KMS-11 (cell line): ENCODE data around the gene TECR.
"Not testable (repeated sequence)": the region's sequence is repeated elsewhere in the genome, so short reads cannot be mapped to it uniquely, and the experiment has no call there.

Experiments used
- H2AFZ ChIP-seq: fragments of 200-600 bp; sonication (generic); 2 replicates; pipeline ENCODE4 v1.6.1; 2016; ENCODE audit warnings: antibody characterized with exemption, mixed run types, low read depth
- H3K27ac ChIP-seq: fragments of 200-600 bp; sonication (generic); 2 replicates; pipeline ENCODE4 v1.6.1; 2016; ENCODE audit warnings: mild to moderate bottlenecking, mixed run types
- H3K27me3 ChIP-seq: fragments of 200-600 bp; sonication (generic); 2 replicates; pipeline ENCODE4 v1.6.1; 2017; ENCODE audit warnings: mild to moderate bottlenecking, low read depth, mixed run types, moderate library complexity; ENCODE audit not compliant: insufficient read depth
- H3K36me3 ChIP-seq: fragments of 200-600 bp; sonication (generic); 2 replicates; pipeline ENCODE4 v1.6.1; 2017; ENCODE audit warnings: mild to moderate bottlenecking, mixed run types; ENCODE audit not compliant: insufficient read depth
- H3K4me1 ChIP-seq: fragments of 200-600 bp; sonication (generic); 2 replicates; pipeline ENCODE4 v1.6.1; 2016; ENCODE audit warnings: mild to moderate bottlenecking, low read depth, mixed run types; ENCODE audit not compliant: poor library complexity, severe bottlenecking
- H3K4me2 ChIP-seq: fragments of 200-600 bp; sonication (generic); 2 replicates; pipeline ENCODE4 v1.7.0; 2016; ENCODE audit warnings: mild to moderate bottlenecking, mixed run types
- H3K4me3 ChIP-seq: fragments of 200-600 bp; sonication (generic); IDR thresholded peaks from 2 replicates; pipeline ENCODE4 v1.6.1; 2017; ENCODE audit warnings: low read depth, low read length, mixed read lengths; ENCODE audit not compliant: insufficient read depth
- H3K79me2 ChIP-seq: fragments of 200-600 bp; sonication (generic); 2 replicates; pipeline ENCODE4 v1.6.1; 2016; ENCODE audit warnings: low read depth, mixed run types; ENCODE audit not compliant: insufficient read depth
- H3K9ac ChIP-seq: fragments of 200-600 bp; sonication (generic); 2 replicates; pipeline ENCODE4 v1.6.1; 2016; ENCODE audit warnings: mild to moderate bottlenecking, mixed run types
- H4K20me1 ChIP-seq: fragments of 200-600 bp; sonication (generic); 2 replicates; pipeline ENCODE4 v1.6.1; 2016; ENCODE audit warnings: mild to moderate bottlenecking, mixed run types; ENCODE audit not compliant: insufficient read depth
- TF ChIP-seq, protein P1 (sequence below): fragments of 200-600 bp; sonication (generic); conservative IDR thresholded peaks from 2 replicates; pipeline ENCODE4 v1.6.1; 2017; ENCODE audit warnings: low read depth, mild to moderate bottlenecking, antibody characterized with exemption, low read length, moderate library complexity, mixed read lengths

Gene TECR

DNA sequence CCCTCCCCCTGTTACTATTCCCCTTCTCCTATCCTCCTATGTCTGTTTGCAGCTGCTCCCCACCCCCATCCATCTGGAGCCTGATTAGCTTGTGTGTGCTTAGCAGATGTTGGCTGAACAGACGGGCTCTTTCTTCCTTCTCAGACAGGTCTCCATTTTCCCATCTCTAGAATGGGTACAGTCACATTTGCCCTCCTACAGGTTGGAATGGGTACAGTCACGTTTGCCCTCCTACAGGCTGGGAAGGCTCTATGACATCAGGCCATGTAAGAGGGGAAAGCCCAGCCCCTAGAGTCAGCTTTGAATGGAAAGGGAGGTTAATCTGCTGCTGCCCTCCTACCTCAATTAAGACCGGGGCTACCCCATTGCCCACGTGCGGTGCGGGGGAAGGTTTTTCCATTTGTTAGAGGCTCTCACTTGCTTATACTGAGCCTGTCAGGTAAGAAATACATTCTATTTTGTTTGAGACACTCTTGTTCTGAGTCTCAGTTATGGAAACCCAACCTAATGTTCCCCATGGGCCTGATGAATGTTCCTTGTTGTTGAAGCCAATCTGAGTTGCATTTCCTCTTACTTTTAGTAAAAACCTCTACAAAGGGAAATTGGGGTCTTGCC lies 51.3 kb downstream of the TECR start:
- no peaks in the 10 kb centered on the region for H3K79me2 ChIP-seq
- H3K27me3 ChIP-seq, result no peaks in the 10 kb centered on the region
- no peaks in the 10 kb centered on the region for H4K20me1 ChIP-seq
- TF ChIP-seq, protein P1, sequence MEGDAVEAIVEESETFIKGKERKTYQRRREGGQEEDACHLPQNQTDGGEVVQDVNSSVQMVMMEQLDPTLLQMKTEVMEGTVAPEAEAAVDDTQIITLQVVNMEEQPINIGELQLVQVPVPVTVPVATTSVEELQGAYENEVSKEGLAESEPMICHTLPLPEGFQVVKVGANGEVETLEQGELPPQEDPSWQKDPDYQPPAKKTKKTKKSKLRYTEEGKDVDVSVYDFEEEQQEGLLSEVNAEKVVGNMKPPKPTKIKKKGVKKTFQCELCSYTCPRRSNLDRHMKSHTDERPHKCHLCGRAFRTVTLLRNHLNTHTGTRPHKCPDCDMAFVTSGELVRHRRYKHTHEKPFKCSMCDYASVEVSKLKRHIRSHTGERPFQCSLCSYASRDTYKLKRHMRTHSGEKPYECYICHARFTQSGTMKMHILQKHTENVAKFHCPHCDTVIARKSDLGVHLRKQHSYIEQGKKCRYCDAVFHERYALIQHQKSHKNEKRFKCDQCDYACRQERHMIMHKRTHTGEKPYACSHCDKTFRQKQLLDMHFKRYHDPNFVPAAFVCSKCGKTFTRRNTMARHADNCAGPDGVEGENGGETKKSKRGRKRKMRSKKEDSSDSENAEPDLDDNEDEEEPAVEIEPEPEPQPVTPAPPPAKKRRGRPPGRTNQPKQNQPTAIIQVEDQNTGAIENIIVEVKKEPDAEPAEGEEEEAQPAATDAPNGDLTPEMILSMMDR, result no peak
- H2AFZ ChIP-seq, result no peak overlapping the region
- no peak overlapping the region for H3K4me3 ChIP-seq
- H3K36me3 ChIP-seq, result no peaks in the 10 kb centered on the region
- H3K27ac ChIP-seq, result no peak overlapping the region
- H3K9ac ChIP-seq, result no peak overlapping the region
- no peaks in the 10 kb centered on the region for H3K4me1 ChIP-seq
- no peak overlapping the region for H3K4me2 ChIP-seq

DNA sequence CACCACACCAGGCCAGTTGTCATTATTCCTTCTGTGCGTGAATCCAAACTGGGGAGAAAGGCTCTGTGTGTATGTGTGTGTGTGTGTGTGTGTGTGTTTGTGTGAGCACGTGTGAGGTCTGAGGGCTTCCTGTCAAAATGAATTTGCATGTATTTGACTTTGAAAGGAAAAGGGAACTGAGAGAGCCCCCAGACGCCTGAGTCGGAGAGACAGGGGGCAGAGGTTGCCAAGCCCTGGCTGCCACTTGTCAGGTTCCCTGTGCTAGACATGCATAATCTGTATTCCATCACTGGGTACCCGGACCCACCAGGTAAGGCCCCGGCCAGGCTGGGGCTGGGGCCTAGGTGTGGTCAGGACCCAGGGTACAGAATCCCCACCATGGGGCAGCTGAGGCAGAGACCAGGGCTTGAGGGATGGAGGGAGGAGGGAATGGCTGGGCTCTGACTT lies 53.5 kb downstream of the TECR start, which contains the start of gene CLEC17A:
Gene CLEC17A, plus strand, starts transcription at position 191 of the 447 bp plus-strand sequence. Its CDS starts 77 bp downstream, at position 268.
- H3K79me2 ChIP-seq, result no peaks in the 10 kb centered on the region
- H3K36me3 ChIP-seq, result no peaks in the 10 kb centered on the region
- H3K27ac ChIP-seq, result no peak within 1 kb of the TSS

DNA sequence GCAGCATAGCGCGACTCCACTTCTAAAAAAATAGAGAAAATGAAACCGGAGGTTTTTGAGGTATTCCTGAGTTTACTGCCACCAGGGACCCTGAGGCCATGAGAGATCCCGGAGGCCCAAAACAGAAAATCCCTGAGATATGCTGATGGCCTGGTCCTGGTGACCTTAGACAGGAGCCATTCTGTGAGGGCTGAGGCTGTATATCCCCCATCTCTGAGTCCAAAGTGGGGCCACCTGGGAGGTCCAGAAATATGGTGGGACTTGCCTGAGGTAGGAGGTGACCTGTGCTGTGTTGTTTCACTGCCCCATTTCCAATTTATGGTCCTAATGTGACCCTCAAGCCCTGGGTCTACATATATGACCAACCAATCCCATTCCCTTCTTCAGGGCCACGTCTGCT lies 55.0 kb downstream of the TECR start:
- H3K27me3 ChIP-seq, H3K9ac ChIP-seq, H4K20me1 ChIP-seq, H3K79me2 ChIP-seq, H2AFZ ChIP-seq, H3K4me1 ChIP-seq, H3K4me2 ChIP-seq, H3K36me3 ChIP-seq, H3K4me3 ChIP-seq, H3K27ac ChIP-seq: not testable (repeated sequence)

More for the DNA sequence above, 53.5 kb downstream of the TECR start, which contains the start of gene CLEC17A:
- H3K4me2 ChIP-seq, result no peak within 1 kb of the TSS
- H3K4me3 ChIP-seq, result no peak within 1 kb of the TSS
- no peak within 1 kb of the TSS for H2AFZ ChIP-seq
- H4K20me1 ChIP-seq, result no peaks in the 10 kb centered on the region
- TF ChIP-seq, protein P1, result no peak
- H3K27me3 ChIP-seq, result peaks cover 2% of the 10 kb centered on the region; the same call in 1 of the 2 replicates
- H3K4me1 ChIP-seq, result no peaks in the 10 kb centered on the region
- no peak within 1 kb of the TSS for H3K9ac ChIP-seq

DNA sequence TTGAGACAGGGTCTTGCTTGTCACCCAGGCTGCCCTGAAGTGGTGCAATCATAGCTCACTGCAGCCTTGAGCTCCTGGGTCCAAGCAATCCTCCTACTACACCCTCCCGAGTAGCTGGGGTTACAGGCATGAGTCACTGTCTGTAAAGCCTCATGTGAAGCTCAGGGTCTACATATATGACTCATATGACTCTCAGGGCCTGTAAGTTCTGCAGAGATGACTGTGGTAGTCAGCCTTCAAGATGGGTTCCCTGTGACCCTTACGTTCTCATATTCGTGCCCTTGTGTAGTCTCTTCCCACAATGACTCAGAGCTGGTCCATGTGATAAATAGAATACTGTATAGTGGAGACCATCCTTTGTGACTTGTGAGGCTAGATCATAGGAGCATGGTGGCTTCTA lies 55.8 kb downstream of the TECR start:
- not testable (repeated sequence) for H3K4me2 ChIP-seq, H3K79me2 ChIP-seq, H3K27ac ChIP-seq, H3K27me3 ChIP-seq, H4K20me1 ChIP-seq, H3K4me3 ChIP-seq, H3K4me1 ChIP-seq, H3K9ac ChIP-seq, H3K36me3 ChIP-seq, H2AFZ ChIP-seq

DNA sequence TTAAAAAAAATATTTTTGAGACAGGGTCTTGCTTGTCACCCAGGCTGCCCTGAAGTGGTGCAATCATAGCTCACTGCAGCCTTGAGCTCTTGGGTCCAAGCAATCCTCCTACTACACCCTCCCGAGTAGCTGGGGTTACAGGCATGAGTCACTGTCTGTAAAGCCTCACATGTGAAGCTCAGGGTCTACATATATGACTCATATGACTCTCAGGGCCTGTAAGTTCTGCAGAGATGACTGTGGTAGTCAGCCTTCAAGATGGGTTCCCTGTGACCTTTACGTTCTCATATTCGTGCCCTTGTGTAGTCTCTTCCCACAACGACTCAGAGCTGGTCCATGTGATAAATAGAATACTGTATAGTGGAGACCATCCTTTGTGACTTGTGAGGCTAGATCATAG lies 60.0 kb downstream of the TECR start:
- not testable (repeated sequence) for H3K4me3 ChIP-seq, H3K36me3 ChIP-seq, H3K27me3 ChIP-seq, H2AFZ ChIP-seq, H3K4me2 ChIP-seq, H3K27ac ChIP-seq, H4K20me1 ChIP-seq, H3K4me1 ChIP-seq, H3K9ac ChIP-seq, H3K79me2 ChIP-seq

DNA sequence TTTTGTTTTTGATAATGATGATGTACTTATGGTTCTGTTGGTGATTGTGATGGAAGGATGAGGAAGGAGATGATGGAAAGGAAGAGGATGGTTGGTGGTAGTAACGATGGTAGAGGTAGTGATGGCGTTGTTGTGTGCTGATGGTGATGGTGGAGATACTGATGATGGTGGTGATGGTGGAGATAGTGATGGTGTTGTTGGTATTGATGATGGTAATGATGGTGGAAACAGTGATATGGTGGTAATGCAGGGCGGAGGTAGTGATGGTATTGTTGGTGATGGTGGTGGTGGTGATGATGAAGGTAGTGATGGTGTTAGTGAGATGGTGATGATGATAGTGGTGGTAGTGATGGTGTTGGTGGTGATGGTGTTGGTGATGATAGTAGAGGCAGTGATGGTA lies 66.2 kb downstream of the TECR start:
- H3K9ac ChIP-seq, result no peak overlapping the region
- no peaks in the 10 kb centered on the region for H3K4me1 ChIP-seq
- H3K27me3 ChIP-seq, result peaks cover 6% of the 10 kb centered on the region; the same call in 1 of the 2 replicates
- no peak overlapping the region for H3K27ac ChIP-seq
- no peaks in the 10 kb centered on the region for H3K36me3 ChIP-seq
- no peaks in the 10 kb centered on the region for H3K79me2 ChIP-seq
- no peaks in the 10 kb centered on the region for H4K20me1 ChIP-seq
- H3K4me3 ChIP-seq, result no peak overlapping the region
- no peak overlapping the region for H2AFZ ChIP-seq
- TF ChIP-seq, protein P1, result no peak
- H3K4me2 ChIP-seq, result no peak overlapping the region
